Central memory CD8-positive, alpha-beta T cell (primary cell): ENCODE results near the gene POC1A.
A peak's percentile ranks its signal among the peaks of the same experiment; 100 is the strongest.
"Not testable (repeated sequence)": the region's sequence is repeated elsewhere in the genome, so short reads cannot be mapped to it uniquely, and the experiment has no call there.

Experiments
- ATAC-seq: fragments of 150-1000 bp; cut with Tn5 transposase; replicated peaks from 2 replicates; pipeline ENCODE4 v1.10.0; 2022; ENCODE audit warnings: mild to moderate bottlenecking, moderate FRiP score, moderate number of reproducible peaks; ENCODE audit not compliant: poor library complexity, severe bottlenecking; ENCODE audit errors: extremely low read depth
- DNase-seq, 2 donors: peaks; one replicate each; pipeline ENCODE4 v3.0.0; 2021; ENCODE audit warnings: low spot score in 2 of 2
- H3K27ac Mint-ChIP-seq: one replicate; pipeline ENCODE4 v1.8.0; 2022; ENCODE audit warnings: low read depth, mild to moderate bottlenecking, moderate library complexity, mixed read lengths
- H3K27me3 Mint-ChIP-seq: one replicate; pipeline ENCODE4 v1.8.0; 2022; ENCODE audit warnings: mixed read lengths
- H3K36me3 Mint-ChIP-seq: one replicate; pipeline ENCODE4 v1.8.0; 2022; ENCODE audit warnings: mild to moderate bottlenecking, moderate library complexity, mixed read lengths; ENCODE audit not compliant: insufficient read depth
- H3K4me1 Mint-ChIP-seq: one replicate; pipeline ENCODE4 v1.8.0; 2022; ENCODE audit warnings: mixed read lengths
- H3K4me3 Mint-ChIP-seq: one replicate; pipeline ENCODE4 v1.8.0; 2022; ENCODE audit warnings: mild to moderate bottlenecking, moderate library complexity, mixed read lengths
- H3K9me3 Mint-ChIP-seq: one replicate; pipeline ENCODE4 v1.8.0; 2022; ENCODE audit warnings: mixed read lengths

The POC1A gene

DNA sequence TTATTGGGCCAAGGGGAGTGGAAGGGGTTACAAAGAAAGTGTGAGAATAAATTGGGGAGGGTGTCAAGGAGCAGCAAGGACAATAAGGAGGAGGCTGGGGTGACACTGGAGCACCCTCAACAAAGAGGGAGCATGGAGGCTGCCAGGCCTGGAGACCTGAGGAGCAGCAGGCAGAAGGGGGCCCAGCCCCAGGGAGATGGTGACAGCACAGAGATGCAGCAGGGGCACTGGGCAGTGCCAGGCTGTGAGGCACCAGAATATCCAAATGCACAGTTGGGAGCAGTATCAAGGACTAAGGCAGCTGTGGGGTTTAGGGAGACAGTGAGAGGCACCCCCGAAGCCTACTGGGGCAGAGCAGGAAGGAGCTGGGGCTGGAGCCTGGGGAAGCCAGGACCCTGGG is 24.3 kb upstream of the POC1A start:
- Mint-ChIP-seq H3K27ac (no peak overlapping the region), H3K27me3 (no peaks in the 10 kb centered on the region), H3K4me1 (peaks cover 10% of the 10 kb centered on the region), H3K36me3 (no peaks in the 10 kb centered on the region), H3K9me3 (no peaks in the 10 kb centered on the region), H3K4me3 (no peak overlapping the region)
- DNase-seq (no peak), ATAC-seq (no peak)

GRCh38 chr3:52178126-52178525 is 23.9 kb upstream of the POC1A start:
- H3K9me3 Mint-ChIP-seq, ATAC-seq, H3K36me3 Mint-ChIP-seq, H3K27me3 Mint-ChIP-seq, H3K27ac Mint-ChIP-seq, DNase-seq, H3K4me3 Mint-ChIP-seq: not testable (repeated sequence)
- peaks cover 10% of the 10 kb centered on the region for H3K4me1 Mint-ChIP-seq

DNA sequence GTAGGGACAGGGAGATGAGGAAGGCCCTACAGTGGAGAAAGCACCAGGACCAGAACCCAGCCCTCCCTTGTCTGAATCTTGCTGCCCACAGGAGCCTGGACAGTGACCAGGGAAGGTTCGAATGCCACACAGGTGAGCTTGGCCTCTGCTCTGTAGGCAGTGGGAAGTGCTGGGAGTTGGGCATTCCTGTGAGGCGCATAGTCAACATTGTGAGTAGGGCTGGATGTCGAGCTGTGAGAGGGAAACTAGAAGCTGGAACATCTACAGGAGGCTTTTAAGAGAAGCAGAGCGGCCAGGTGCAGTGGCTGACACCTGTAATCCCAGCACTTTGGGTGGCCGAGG is 23.4 kb upstream of the POC1A start:
- peaks cover 9% of the 10 kb centered on the region for H3K4me1 Mint-ChIP-seq
- H3K27ac Mint-ChIP-seq = no peak overlapping the region
- no peaks in the 10 kb centered on the region for H3K36me3 Mint-ChIP-seq
- no peaks in the 10 kb centered on the region for H3K27me3 Mint-ChIP-seq
- ATAC-seq (no peak), DNase-seq (no peak)
- H3K9me3 Mint-ChIP-seq = no peaks in the 10 kb centered on the region
- no peak overlapping the region for H3K4me3 Mint-ChIP-seq

GRCh38 chr3:52176951-52177700 is 22.9 kb upstream of the POC1A start:
- H3K36me3 Mint-ChIP-seq = no peaks in the 10 kb centered on the region
- peaks cover 3% of the 10 kb centered on the region for H3K4me1 Mint-ChIP-seq
- no peak for ATAC-seq
- no peak for DNase-seq
- H3K27ac Mint-ChIP-seq = no peak overlapping the region
- H3K4me3 Mint-ChIP-seq = no peak overlapping the region
- H3K27me3 Mint-ChIP-seq = no peaks in the 10 kb centered on the region
- no peaks in the 10 kb centered on the region for H3K9me3 Mint-ChIP-seq

DNA sequence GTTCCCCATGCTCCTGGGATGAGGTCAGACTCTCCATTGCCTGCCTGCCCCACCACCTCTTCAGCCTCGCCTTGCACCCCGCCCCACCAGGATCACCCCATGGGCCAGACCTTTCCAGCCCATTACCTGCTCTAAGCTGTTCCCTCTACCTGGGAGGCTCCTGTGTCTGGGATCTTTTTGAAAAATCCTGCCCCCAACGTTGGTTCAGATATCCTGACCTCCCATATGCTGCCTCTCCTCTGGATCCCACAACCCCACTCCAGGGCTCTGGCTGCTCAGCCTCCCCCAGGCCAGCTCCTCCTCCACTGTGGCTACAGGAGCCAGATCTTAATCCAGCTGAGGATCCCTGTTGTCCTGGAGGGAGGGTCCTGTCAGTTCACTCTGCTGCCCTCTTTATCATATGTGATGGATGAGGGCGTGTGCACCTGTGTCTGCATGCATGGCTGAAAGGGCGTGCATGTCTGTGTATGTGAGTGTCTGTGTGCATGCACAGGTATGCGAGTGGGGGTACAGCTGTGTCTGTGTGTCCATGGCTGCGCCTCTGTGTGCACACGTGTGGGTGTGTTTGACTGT is 22.0 kb upstream of the POC1A start:
- ATAC-seq = no peak
- H3K27me3 Mint-ChIP-seq = no peaks in the 10 kb centered on the region

GRCh38 chr3:52175416-52176179 is 21.4 kb upstream of the POC1A start:
- peak overlapping the region; percentile 49 for H3K27ac Mint-ChIP-seq
- ATAC-seq (no peak), DNase-seq (no peak)
- no peaks in the 10 kb centered on the region for H3K9me3 Mint-ChIP-seq
- no peak overlapping the region for H3K4me3 Mint-ChIP-seq
- no peaks in the 10 kb centered on the region for H3K27me3 Mint-ChIP-seq
- no peaks in the 10 kb centered on the region for H3K4me1 Mint-ChIP-seq
- H3K36me3 Mint-ChIP-seq = no peaks in the 10 kb centered on the region

More for the DNA sequence above, 22.0 kb upstream of the POC1A start:
- no peak for DNase-seq
- Mint-ChIP-seq H3K4me1 (no peaks in the 10 kb centered on the region), H3K27ac (peak overlapping the region; percentile 9), H3K9me3 (no peaks in the 10 kb centered on the region), H3K4me3 (no peak overlapping the region), H3K36me3 (no peaks in the 10 kb centered on the region)

GRCh38 chr3:52174896-52175295 is 20.7 kb upstream of the POC1A start:
- Mint-ChIP-seq H3K27ac (peak overlapping the region; percentile 49), H3K27me3 (no peaks in the 10 kb centered on the region), H3K36me3 (no peaks in the 10 kb centered on the region), H3K4me3 (no peak overlapping the region), H3K9me3 (no peaks in the 10 kb centered on the region), H3K4me1 (no peaks in the 10 kb centered on the region)
- no peak for DNase-seq
- ATAC-seq = no peak

DNA sequence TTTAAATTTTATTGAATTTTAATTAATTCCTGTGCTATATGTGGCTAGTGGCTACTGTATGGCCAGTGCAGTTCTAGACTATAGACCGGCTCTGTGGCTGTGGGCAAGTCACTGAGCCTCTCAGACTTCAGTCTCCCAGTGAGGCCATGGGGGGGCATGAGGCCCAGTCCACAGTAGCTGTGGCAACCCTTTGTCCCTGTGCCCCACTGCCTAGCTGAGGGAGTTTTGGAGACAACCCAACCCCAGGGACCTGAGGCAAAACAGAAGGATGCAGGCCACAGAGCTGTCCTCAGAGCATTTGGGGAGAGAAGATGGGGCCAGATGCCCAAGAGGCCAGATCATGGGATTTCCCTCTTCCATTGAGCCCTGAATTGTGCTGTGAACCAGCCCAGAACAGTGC is 18.9 kb upstream of the POC1A start:
- no peak for ATAC-seq
- no peak overlapping the region for H3K4me3 Mint-ChIP-seq
- DNase-seq = no peak

DNA sequence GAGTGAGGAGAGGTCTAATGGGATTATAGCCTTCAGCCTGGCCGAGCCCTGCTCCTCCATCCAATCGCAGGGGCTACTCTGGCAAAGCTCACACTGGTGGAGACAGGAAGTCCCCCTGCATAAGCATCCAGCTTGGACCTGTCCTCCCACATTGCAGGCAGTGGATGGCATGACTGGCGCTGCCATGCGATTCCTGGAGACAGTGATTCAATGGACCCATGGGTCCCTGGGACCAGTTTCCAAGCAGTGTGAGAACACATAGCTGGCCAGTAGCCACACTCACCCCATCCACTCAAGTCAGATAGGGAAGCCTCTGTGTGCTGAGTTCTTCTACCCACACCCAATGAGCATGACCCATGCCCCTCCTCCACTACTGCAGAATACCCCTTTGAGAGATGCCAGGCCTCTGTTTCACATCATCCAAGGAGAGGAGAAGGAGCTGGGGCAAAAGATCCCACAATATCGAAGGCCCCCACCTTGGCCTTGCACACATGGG is 18.1 kb upstream of the POC1A start:
- no peaks in the 10 kb centered on the region for H3K4me1 Mint-ChIP-seq
- no peaks in the 10 kb centered on the region for H3K27me3 Mint-ChIP-seq
- no peak for DNase-seq
- H3K27ac Mint-ChIP-seq = no peak overlapping the region
- no peak for ATAC-seq
- H3K36me3 Mint-ChIP-seq = no peaks in the 10 kb centered on the region
- H3K9me3 Mint-ChIP-seq = no peaks in the 10 kb centered on the region
- no peak overlapping the region for H3K4me3 Mint-ChIP-seq

More for the DNA sequence above, 18.9 kb upstream of the POC1A start:
- Mint-ChIP-seq H3K9me3 (no peaks in the 10 kb centered on the region), H3K4me1 (no peaks in the 10 kb centered on the region), H3K27me3 (no peaks in the 10 kb centered on the region), H3K36me3 (no peaks in the 10 kb centered on the region), H3K27ac (no peak overlapping the region)

DNA sequence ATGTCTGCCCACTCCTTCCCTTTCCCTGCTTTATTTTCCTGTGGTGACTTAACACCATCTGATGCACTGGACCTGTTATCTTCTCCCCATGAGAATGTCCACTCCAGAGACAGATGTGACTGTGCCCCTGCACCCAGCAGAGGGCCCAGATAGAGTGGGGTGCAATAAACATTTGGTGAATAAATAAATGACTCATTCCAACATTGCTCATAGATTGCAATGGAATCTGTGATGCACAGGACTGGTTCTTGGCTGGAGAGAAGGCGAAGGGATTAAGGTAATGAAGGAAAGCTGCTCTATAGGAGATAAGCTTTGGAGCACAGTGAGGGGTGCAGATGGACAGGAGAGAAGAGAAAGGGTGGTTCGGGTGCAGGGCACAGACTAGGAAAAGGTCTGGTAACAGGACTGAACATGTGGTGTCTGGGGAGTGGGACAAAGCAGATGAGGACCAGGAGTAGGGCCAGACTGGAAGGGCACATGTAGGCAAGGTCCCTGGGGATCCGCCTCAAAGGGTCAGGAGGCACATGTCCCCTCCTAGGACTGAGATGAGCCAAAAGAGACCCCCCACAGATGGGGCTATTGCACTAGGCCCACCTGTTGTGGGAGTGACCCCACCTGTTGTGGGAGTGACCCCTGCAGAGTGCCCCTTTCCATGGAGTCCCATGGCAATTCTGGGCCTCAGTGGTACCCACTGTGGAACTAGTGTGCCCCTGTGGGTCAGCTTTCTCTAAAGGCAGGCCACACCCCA is 17.5 kb upstream of the POC1A start:
- H3K9me3 Mint-ChIP-seq = no peaks in the 10 kb centered on the region
- H3K36me3 Mint-ChIP-seq = no peaks in the 10 kb centered on the region
- H3K27ac Mint-ChIP-seq = no peak overlapping the region
- H3K4me1 Mint-ChIP-seq = no peaks in the 10 kb centered on the region
- H3K4me3 Mint-ChIP-seq = no peak overlapping the region
- no peaks in the 10 kb centered on the region for H3K27me3 Mint-ChIP-seq
- no peak for ATAC-seq
- DNase-seq = no peak

DNA sequence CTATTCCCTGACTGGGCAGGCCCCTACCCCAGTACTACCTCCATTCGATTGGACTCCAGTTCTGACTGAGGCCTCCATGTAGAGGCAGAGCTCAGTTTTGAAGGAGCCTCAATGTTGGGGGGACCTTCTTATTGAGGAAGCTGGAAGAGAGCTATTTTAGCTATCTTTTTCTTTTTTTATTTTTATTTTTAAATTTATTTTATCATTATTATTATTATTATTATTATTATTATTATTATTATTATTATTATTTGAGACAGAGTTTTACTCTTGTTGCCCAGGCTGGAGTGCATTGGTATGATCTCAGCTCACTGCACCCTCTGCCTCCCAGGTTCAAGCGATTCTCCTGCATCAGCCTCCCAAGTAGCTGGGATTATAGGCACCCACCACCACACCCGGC is 16.0 kb upstream of the POC1A start:
- not testable (repeated sequence) for DNase-seq, H3K36me3 Mint-ChIP-seq, H3K27me3 Mint-ChIP-seq, H3K9me3 Mint-ChIP-seq, H3K27ac Mint-ChIP-seq, ATAC-seq, H3K4me3 Mint-ChIP-seq, H3K4me1 Mint-ChIP-seq

DNA sequence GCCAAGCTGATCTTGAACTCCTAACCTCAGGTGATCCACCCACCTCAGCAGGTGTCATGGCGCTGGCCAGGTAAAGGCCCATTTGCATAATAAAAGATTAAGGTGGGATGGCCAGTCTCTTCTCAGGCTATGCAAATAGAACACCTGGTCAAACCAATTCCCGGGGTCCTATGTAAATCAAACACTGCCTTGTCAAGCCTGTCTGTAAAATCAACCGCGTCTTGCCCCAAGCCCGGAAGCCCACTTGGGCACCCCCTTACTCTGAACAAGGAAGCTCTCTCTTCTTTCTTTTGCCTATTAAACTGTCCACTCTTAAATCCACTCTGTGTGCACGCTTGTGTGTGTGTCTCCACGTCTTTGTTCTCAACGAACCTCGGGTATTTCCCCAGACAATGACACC is 13.0 kb upstream of the POC1A start:
- DNase-seq (no peak), ATAC-seq (no peak)
- no peaks in the 10 kb centered on the region for H3K36me3 Mint-ChIP-seq
- H3K4me1 Mint-ChIP-seq = no peaks in the 10 kb centered on the region
- H3K4me3 Mint-ChIP-seq = no peak overlapping the region
- H3K27me3 Mint-ChIP-seq = no peaks in the 10 kb centered on the region
- no peak overlapping the region for H3K27ac Mint-ChIP-seq
- no peaks in the 10 kb centered on the region for H3K9me3 Mint-ChIP-seq
